Urothelium cell line (cell line): ENCODE measurements around the gene SP100.
"Not testable (repeated sequence)": the region's sequence is repeated elsewhere in the genome, so short reads cannot be mapped to it uniquely, and the experiment has no call there.

ENCODE experiments used
- DNase-seq: peaks from one replicate; pipeline ENCODE4 v3.0.0; 2011; ENCODE audit warnings: low spot score, mixed read lengths
- FAIRE-seq: peaks from 2 replicates; lab custom pipeline; 2011; peaks lifted over from hg19 to GRCh38; lab: Jason Lieb, UNC

SP100 gene

GRCh38 chr2:230418341-230419016 is 2.5 kb downstream of the SP100 start:
- no peak for FAIRE-seq
- DNase-seq = peak; percentile 21

- no peak for DNase-seq
- no peak for FAIRE-seq
Measured at GRCh38 chr2:230419181-230419580, 3.2 kb downstream of the SP100 start.

GRCh38 chr2:230422149-230422548 is 6.1 kb downstream of the SP100 start:
- DNase-seq (no peak), FAIRE-seq (no peak)

- DNase-seq (no peak), FAIRE-seq (no peak)
Measured at GRCh38 chr2:230423851-230424458, 8.0 kb downstream of the SP100 start.

GRCh38 chr2:230425377-230425776 is 9.4 kb downstream of the SP100 start:
- no peak for FAIRE-seq

GRCh38 chr2:230429513-230429912 is 13.5 kb downstream of the SP100 start:
- FAIRE-seq = no peak
- DNase-seq = no peak

More at GRCh38 chr2:230425377-230425776, 9.4 kb downstream of the SP100 start:
- no peak for DNase-seq

- FAIRE-seq (no peak), DNase-seq (no peak)
Measured at GRCh38 chr2:230430957-230431910, 15.2 kb downstream of the SP100 start.

- no peak for FAIRE-seq
- no peak for DNase-seq
Measured at GRCh38 chr2:230434677-230435324, 18.8 kb downstream of the SP100 start.

- DNase-seq = no peak
- no peak for FAIRE-seq
Measured at GRCh38 chr2:230435431-230435830, 19.4 kb downstream of the SP100 start.

- not testable (repeated sequence) for DNase-seq, FAIRE-seq
Measured at GRCh38 chr2:230439121-230439520, 23.1 kb downstream of the SP100 start.

GRCh38 chr2:230439590-230439989 is 23.6 kb downstream of the SP100 start:
- DNase-seq (no peak), FAIRE-seq (no peak)

GRCh38 chr2:230441227-230441897 is 25.4 kb downstream of the SP100 start:
- DNase-seq = no peak
- FAIRE-seq = no peak

- no peak for FAIRE-seq
- DNase-seq = no peak
Measured at GRCh38 chr2:230443541-230443940, 27.5 kb downstream of the SP100 start.

GRCh38 chr2:230444832-230445231 is 28.8 kb downstream of the SP100 start:
- DNase-seq = no peak
- FAIRE-seq = no peak

- no peak for FAIRE-seq
Measured at GRCh38 chr2:230447036-230447435, 31.0 kb downstream of the SP100 start.

GRCh38 chr2:230447455-230448451 is 31.8 kb downstream of the SP100 start:
- FAIRE-seq (no peak), DNase-seq (no peak)

More at GRCh38 chr2:230447036-230447435, 31.0 kb downstream of the SP100 start:
- DNase-seq = no peak

- DNase-seq = no peak
- no peak for FAIRE-seq
Measured at GRCh38 chr2:230449901-230450467, 34.0 kb downstream of the SP100 start.

- DNase-seq (no peak), FAIRE-seq (no peak)
Measured at GRCh38 chr2:230453006-230453405, 37.0 kb downstream of the SP100 start.
